ENCODE data around the gene ZNF683. TPM values are rescaled to one million over a fixed set of nuclear protein-coding genes. Genes with fewer than 3 reads are reported as not detected.

Gene ZNF683
- total RNA-seq, 1 donor from 2014 or later, result not detected

DNA sequence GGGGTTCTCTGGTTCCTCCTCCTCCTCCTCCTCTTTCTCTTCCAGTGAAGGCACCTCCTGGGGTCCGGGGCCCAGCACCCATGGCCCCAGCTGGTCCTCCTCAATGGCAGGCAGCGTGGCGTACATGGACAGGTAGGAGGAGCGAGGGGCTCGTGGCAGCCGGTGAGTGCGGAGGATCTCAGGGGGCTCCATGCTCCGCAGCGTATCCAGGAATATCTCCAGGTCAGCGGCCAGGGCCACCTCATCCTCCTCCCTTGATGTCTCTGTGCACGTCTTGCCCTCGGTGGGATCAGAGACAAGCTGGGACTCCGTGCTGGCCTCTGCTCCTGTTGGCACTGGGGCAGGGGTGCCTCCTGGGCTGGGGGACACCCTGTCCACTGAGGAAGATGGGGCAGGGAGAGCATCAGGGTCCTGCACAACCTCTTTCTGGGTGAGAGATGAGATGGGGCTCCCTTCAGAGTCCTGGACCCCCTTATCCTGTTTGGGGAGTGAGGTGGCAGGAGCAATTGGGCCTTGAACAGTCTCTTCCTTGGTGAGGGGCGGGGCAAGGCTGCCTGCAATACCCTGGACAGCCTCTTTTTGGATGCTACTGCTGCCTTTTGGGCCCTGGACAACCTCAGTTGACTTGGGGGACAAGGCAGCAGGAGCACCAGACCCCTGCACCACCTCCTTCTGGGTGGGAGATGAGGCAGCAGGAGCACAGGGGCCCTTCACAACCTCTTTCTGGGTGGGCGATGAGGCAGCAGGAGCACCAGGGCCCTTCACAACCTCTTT, 28.2 kb downstream of the ZNF683 start:
- no peaks in the 10 kb centered on the region for H3K36me3 Mint-ChIP-seq
- no peak overlapping the region for H3K4me3 Mint-ChIP-seq
- DNase-seq (ENCODE audit: extremely low spot score, unreplicated experiment), result no peak
- H3K4me1 Mint-ChIP-seq (ENCODE audit: unreplicated experiment), result peaks cover 2% of the 10 kb centered on the region
- no peaks in the 10 kb centered on the region for H3K9me3 Mint-ChIP-seq
- peaks cover 4% of the 10 kb centered on the region for H3K27me3 Mint-ChIP-seq
- no peak for TF ChIP-seq CTCF (conservative IDR thresholded peaks at IDR 0.05)
- no peak overlapping the region for H3K27ac Mint-ChIP-seq

DNA sequence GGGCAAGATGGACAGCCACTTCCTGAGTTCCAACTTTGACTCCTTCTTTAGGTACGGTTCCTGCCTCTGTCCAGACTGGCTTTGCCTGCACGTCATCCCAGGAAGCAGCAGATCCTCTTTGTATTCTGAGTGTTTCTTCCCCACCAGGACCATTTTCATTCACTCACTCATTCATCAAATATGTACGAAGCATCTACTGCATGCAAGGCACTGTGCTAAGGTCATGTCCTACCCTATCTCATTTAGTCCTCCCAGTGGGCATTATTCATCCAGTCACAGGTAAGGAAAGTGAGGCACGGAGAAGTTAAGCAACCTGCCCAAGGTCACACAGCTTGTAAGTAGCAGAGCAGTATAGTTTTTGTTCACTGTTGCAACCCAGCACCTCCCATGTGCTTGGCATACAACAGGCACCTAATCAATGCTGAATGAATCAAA, 32.5 kb downstream of the ZNF683 start:
- no peak for TF ChIP-seq CTCF (conservative IDR thresholded peaks at IDR 0.05)
- no peaks in the 10 kb centered on the region for H3K36me3 Mint-ChIP-seq
- H3K27me3 Mint-ChIP-seq, result peaks cover 7% of the 10 kb centered on the region
- H3K4me1 Mint-ChIP-seq (ENCODE audit: unreplicated experiment), result no peaks in the 10 kb centered on the region
- no peak for DNase-seq (ENCODE audit: extremely low spot score, unreplicated experiment)
- no peak overlapping the region for H3K27ac Mint-ChIP-seq
- no peaks in the 10 kb centered on the region for H3K9me3 Mint-ChIP-seq
- peak overlapping the region; percentile 1 for H3K4me3 Mint-ChIP-seq

DNA sequence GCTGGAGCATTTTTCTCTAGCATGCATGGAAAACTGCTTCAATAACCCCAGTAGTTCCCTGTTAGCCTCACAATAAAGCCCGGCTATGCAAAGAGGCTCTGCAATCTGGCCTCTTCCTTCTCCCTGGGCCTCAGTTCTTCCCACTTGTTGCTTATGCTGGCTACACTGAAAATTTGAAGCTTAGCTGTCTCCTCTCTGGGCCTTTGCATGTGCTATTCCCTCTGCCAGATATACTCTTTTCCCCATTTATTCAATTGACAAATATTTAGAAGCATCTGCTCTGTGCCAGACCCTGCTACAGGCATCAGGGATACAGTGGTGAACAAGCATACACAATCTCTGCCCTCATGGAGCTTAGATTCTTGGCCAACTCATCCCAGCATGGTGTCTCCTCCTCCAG, 33.9 kb downstream of the ZNF683 start:
- peak overlapping the region; percentile 7 for H3K4me3 Mint-ChIP-seq
- H3K27ac Mint-ChIP-seq, result no peak overlapping the region
- no peaks in the 10 kb centered on the region for H3K36me3 Mint-ChIP-seq
- peaks cover 11% of the 10 kb centered on the region for H3K27me3 Mint-ChIP-seq
- no peak for TF ChIP-seq CTCF (conservative IDR thresholded peaks at IDR 0.05)
- no peaks in the 10 kb centered on the region for H3K9me3 Mint-ChIP-seq
- no peak for DNase-seq (ENCODE audit: extremely low spot score, unreplicated experiment)
- H3K4me1 Mint-ChIP-seq (ENCODE audit: unreplicated experiment), result no peaks in the 10 kb centered on the region

- Mint-ChIP-seq H3K27me3 (peaks cover 11% of the 10 kb centered on the region), H3K4me3 (peak overlapping the region; percentile 47), H3K4me1 (ENCODE audit: unreplicated experiment) (no peaks in the 10 kb centered on the region)
Measured at GRCh38 chr1:26337625-26338024, 34.9 kb downstream of the ZNF683 start.

GRCh38 chr1:26337206-26337535, 35.4 kb downstream of the ZNF683 start:
- no peaks in the 10 kb centered on the region for H3K36me3 Mint-ChIP-seq

More at GRCh38 chr1:26337625-26338024, 34.9 kb downstream of the ZNF683 start:
- no peak for TF ChIP-seq CTCF (conservative IDR thresholded peaks at IDR 0.05)
- no peak overlapping the region for H3K27ac Mint-ChIP-seq
- DNase-seq (ENCODE audit: extremely low spot score, unreplicated experiment), result no peak
- no peaks in the 10 kb centered on the region for H3K36me3 Mint-ChIP-seq
- no peaks in the 10 kb centered on the region for H3K9me3 Mint-ChIP-seq

More at GRCh38 chr1:26337206-26337535, 35.4 kb downstream of the ZNF683 start:
- Mint-ChIP-seq H3K4me1 (ENCODE audit: unreplicated experiment) (no peaks in the 10 kb centered on the region), H3K9me3 (no peaks in the 10 kb centered on the region), H3K4me3 (no peak overlapping the region), H3K27me3 (peaks cover 11% of the 10 kb centered on the region), H3K27ac (no peak overlapping the region)
- TF ChIP-seq CTCF (conservative IDR thresholded peaks at IDR 0.05), result no peak
- no peak for DNase-seq (ENCODE audit: extremely low spot score, unreplicated experiment)

All from type B pancreatic cell (in vitro differentiated cells).